Urothelium cell line (cell line): ENCODE data around the gene SHISA5.
A peak's percentile ranks its signal among the peaks of the same experiment; 100 is the strongest.
"Not testable (repeated sequence)": the region's sequence is repeated elsewhere in the genome, so short reads cannot be mapped to it uniquely, and the experiment has no call there.

Source experiments
- DNase-seq: peaks from one replicate; pipeline ENCODE4 v3.0.0; 2011; ENCODE audit warnings: low spot score, mixed read lengths
- FAIRE-seq: peaks from 2 replicates; lab custom pipeline; 2011; peaks lifted over from hg19 to GRCh38; lab: Jason Lieb, UNC

Gene SHISA5

DNA sequence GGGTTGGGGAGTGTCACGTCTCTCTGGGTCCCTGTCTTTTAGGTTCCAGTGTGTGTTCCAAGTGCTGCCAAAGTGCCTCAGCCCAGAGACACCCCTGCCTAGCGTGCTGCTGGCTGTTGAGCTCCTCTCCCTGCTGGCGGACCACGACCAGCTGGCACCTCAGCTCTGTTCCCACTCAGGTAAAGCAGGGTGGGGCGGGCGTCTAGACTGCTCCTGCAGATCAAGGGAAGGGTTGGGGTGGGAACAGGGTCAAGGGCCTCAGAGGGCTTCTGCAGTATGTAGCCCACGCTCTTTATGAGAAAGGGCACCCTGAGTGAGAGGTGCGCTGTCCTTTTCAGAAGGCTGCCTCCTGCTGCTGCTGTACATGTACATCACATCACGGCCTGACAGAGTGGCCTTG, 40.3 kb downstream of the SHISA5 start:
- DNase-seq (no peak), FAIRE-seq (no peak)

- DNase-seq, FAIRE-seq: not testable (repeated sequence)
Observed at GRCh38 chr3:48461767-48462166, 42.2 kb downstream of the SHISA5 start.

DNA sequence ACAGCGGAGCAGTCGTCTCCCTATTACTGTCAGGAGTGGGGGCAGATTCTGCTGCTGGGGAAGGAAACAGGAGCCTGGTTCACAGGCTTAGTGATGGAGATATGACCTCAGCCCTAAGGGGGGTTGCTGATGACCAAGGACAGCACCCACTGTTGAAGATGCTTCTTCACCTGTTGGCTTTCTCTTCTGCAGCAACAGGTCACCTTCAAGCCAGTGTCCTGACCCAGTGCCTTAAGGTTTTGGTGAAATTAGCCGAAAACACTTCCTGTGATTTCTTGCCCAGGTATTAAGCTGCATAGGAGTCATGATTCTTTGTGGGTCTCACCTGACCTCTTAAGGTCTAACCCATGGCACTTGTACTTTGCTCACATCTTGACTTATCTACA, 43.5 kb downstream of the SHISA5 start:
- no peak for DNase-seq
- FAIRE-seq, result no peak

DNA sequence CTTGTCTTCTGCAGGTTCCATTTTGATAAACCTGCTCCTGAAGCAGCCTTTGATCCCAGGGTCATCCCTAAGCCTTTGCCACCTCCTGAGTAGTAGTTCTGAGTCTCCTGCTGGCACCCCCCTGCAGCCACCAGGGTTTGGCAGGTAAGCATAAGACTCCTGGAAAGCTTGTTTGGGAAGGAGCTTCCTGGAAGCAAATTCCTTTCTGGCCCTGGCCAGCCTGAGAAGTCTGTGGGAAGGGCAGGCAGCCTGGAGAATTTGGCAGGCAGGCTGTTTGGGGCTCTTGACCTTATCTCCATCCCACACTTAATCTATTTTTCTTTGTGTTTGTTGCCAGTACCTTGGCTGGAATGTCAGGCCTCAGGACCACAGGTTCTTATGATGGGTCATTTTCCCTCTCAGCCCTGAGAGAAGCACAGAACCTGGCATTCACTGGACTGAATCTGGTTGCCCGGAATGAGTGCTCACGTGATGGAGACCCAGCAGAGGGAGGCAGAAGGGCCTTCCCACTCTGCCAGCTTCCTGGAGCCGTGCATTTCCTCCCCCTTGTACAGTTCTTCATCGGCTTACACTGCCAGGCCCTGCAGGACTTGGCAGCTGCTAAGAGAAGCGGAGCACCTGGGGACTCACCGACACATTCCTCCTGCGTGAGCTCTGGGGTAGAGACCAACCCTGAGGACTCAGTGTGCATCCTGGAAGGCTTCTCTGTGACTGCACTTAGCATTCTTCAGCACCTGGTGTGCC, 44.0 kb downstream of the SHISA5 start:
- FAIRE-seq, result no peak
- DNase-seq, result no peak

DNA sequence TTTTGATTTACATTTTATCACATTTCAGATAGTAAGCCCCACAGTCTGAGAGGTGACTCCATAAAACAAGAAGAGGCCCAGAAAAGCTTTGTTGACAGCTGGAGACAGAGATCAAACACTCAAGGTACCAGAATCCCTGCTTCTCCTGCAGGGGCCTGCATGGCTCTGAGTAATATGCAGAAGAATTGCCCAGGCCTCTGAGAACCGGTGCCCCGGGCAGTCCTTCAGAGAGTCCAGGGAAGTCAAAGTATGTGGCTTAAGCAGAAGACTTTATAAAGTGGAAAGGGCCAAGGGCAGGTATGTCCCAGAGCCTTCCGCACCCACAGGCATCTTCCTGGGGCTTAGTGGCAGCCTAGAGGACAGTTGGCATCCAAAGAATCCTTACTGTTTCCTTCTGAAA, 44.6 kb downstream of the SHISA5 start:
- FAIRE-seq, result no peak
- DNase-seq, result no peak

GRCh38 chr3:48456456-48456855, 47.5 kb downstream of the SHISA5 start:
- FAIRE-seq (no peak), DNase-seq (no peak)

DNA sequence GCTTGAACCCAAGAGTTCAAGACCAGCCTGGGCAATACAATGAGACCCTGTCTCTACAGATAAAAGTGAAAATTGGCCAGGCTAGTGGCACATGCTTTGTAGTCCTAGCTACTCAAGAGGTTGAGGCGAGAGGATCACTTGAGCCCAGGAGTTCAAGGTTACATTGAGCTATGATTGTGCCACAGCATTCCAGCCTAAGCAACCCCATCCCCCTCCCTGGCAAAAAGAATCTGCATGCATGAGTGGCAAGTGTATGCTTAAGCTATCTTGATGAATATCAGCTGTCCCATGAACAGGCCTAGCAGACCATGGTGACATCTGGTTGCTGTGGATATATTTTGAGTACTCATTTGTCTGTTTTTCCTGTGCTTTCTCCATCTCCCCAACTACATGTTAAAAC, 52.7 kb downstream of the SHISA5 start:
- FAIRE-seq, result no peak
- DNase-seq, result no peak

DNA sequence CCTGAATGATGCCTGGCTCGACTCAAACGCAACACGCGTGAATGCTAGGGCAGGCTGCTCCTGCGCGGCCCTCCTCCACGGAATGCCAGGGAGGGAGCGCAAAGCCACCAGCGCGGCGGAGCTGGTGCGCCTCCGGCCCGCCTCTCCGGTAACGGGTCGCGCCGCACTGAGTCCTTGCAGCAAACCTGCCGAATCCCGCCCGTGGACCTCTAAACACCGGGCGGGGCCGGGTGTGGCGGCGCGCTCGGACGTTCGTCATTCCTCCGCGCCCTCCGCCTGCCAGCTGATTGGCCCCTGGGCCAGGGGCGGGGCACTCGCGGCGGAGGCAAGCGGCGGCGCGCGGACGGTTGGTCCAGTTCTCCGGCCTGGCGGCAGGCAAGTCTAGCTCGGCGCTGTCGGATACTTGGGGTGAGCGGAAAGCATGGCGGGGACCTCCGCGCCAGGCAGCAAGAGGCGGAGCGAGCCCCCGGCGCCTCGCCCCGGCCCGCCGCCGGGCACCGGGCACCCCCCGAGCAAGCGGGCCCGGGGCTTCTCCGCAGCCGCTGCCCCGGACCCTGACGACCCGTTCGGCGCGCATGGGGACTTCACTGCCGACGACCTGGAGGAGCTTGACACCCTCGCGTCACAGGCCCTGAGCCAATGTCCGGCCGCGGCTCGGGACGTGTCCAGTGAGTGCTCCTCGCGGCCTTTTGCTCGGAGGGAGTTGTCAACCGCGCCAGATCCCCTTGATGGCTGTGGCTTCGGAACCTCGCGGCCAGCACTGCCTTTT, 57.4 kb downstream of the SHISA5 start, which contains the start of gene ATRIP:
TSS of gene ATRIP (plus strand) at position 313 of the 769 bp plus-strand sequence. CDS start at position 422, 109 bp downstream.
- peak; percentile 81 for FAIRE-seq
- peak; percentile 95 for DNase-seq

- no peak for DNase-seq
- peak; percentile 27 for FAIRE-seq
Observed at GRCh38 chr3:48446043-48446424, 57.9 kb downstream of the SHISA5 start.

DNA sequence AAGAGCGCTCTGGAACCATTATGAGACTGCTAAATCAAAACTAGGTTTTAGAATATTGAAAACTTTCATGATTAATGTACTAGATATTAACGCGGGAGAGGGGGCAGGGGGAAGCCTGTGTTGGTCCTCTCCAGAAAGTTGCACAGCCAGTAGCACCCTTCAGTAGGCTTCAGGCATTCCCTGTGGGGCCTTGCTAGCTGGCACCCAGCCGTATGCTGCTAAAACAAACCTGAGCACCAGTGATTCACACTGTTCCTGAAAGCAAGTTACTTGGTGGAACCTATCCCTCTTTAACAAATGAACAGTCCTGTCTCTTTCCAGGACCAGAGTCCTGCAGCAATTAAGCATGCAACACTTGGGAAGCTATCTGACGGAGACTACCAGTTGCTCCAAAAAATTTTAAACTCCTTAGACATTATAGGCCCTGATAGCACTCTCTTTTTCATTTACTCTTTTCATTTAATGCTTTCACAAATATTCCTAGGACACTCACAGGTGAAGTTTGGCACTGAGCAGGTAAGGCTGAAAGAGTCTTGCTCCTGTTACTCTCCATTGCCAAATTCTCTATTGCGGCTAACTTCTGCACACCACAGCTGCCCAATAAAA, 58.6 kb downstream of the SHISA5 start:
- FAIRE-seq (no peak), DNase-seq (no peak)

DNA sequence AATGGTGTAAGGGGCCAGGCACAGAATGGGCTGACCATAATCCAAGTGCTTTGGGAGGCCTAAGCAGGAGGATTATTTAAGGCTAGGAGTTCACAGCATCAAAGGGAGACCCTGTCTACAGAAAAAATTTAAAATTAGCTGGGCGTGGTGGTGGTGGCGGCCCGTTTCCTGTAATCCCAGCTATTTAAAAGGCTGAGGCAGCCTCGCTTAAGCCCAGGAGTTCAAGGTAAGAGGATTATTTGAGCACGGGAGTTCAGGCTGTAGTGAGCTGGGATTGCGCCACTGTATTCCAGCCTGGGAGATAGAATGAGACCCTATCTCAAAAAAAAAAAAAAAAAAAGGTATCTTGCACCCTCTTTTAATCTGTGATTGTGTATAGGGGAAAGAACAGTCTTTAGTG, 62.0 kb downstream of the SHISA5 start:
- DNase-seq, result no peak
- FAIRE-seq, result no peak

DNA sequence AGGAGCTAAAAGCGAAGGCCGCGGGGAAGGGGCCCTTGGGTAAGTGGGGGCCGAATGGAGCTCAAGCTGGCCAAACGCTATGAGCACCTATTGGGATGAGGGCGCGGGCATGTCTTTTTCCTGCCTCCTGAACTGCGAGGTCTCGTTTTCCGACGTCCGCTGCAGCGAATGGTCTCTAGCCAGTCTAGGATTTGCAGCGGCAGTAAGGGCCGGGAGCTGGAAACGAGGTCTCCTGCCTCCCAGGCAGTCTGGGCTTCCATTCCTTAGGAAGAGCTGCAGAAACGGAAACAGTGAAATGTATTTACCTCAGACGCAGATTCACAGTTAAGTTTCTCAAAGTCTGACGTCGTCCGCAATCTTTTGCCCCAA, 63.4 kb downstream of the SHISA5 start:
- no peak for FAIRE-seq
- no peak for DNase-seq

DNA sequence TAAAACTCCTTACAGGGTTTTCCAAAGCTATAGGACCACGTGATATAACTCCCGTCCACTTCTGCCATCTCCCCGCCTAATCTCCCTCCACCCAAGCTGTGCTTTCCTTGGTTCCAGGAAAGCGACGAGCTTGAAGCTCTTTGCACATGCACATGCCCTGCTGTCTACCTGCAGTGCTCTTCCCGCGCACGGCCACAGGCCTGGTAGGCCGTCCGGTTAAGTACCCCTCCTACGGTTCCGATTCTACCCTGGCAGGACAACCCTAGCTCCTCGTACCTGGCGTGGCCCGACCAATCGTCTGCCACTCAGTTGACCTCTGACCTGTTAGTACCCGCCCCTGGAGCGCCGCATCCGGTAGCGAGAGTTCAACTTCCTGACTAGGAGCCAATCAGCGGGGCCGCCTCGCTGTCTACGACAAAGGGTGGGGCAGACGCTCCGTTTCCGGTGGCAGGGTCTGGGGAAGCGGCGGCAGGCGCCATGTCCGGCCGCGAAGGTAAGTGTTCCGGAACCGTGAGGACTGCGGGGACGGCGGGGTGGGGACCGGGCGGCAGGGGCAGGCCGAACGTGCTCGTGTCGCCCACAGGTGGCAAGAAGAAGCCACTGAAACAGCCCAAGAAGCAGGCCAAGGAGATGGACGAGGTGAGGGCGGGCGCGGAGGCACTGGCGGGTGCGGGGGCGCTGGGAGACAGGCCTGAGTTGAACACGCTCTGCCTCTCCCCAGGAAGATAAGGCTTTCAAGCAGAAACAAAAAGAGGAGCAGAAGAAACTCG, 64.0 kb downstream of the SHISA5 start, which contains the start of the genes CCDC51 and TMA7:
TSS of gene CCDC51 (minus strand) at position 300 of the 770 bp plus-strand sequence. CDS start 4,991 bp downstream, outside the sequence.
TSS of gene TMA7 (plus strand) at position 438 of the 770 bp plus-strand sequence. CDS start at position 478, 40 bp downstream.
- DNase-seq (peak; percentile 99), FAIRE-seq (peak; percentile 98)

DNA sequence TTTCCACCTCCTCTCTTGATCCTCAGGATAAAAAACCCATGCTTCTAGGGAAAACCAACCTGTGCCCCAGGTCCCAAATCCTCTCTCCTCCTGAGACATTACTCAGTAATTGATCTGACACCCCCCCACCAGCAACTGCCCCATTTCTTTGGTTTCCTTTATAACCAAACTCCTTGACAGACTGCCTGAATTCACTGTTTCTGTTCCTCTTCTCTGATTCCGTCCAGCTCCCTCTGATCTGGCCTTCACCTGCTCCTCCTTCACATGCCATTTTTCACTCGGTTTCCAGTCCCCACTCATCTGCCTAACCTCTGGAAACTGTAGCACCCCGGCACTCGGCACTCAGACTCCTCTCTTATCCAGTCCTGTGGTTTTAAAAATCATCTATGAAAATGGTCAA, 66.2 kb downstream of the SHISA5 start:
- FAIRE-seq, result no peak
- DNase-seq, result no peak

GRCh38 chr3:48436855-48437254, 67.1 kb downstream of the SHISA5 start:
- DNase-seq, result no peak
- FAIRE-seq, result no peak

GRCh38 chr3:48436477-48436787, 67.5 kb downstream of the SHISA5 start:
- DNase-seq (no peak), FAIRE-seq (no peak)

DNA sequence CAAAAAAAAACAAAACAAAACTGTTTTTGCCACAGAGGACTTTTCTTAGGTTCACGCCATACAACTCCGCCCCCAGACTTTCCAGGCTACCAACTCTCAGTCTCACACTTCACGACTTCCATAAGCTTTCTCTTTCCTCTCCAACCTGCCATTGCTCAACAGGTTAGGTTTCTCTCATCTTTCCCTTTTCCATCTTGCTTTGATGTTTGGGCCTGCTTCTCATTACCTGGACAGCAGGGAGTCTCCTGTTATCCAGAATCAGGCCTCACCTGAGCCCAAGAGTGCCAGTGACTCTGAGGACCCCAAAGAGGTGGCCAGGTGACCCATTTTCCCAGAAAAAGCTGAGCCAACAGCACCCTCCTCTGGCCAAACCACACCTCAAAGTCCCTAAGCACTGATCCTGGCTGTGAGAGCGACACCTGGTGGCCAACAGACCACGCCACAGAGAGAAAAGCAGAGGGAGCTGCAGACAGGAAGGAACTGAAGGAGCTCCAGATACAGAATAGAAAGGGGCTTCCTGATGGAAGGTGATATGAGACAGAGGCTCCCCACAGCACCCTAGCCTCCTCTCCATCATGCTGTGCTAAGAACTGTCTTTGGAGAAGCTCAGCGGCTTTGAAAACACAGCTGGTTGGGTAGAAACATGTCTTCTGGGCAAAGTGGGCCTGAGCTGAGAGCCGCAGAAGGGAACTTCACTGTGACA, 68.0 kb downstream of the SHISA5 start:
- DNase-seq, result peak; percentile 87
- FAIRE-seq, result no peak

- DNase-seq (no peak), FAIRE-seq (no peak)
Observed at GRCh38 chr3:48435223-48435595, 68.8 kb downstream of the SHISA5 start.

DNA sequence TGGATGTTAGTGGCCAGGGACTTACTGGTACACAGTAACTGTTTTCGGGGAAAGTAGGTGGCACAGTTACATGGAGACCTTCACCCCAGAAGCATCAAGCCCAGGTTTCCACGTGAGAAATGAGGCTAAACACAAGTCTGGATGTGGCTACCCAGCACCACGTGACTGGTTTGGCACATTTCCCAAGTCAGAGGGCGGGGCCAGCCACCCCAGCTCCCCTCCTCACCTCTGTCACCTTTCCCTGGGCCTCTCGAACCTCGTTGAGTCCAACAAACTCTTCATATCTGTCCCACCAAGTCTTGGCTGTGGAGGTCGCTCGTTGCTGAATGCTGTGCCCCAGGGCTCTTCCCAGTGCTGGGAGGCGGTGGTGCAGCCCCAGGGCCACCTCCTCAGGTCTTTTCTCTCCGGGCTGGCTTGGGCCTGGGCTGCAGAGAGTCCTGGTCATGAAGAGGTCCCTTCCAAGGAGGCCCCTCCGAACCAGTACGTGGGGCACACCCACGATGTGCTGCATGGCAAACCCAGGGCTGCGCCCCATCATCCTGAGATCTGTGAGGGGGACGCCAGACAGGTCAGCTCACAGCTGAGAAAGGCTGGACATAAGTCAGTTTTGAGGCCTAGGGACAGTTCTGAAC, 69.3 kb downstream of the SHISA5 start:
- FAIRE-seq (no peak), DNase-seq (no peak)
